Measurements from ENCODE around the gene COL2A1. TPM values are rescaled to one million over a fixed set of nuclear protein-coding genes. Genes with fewer than 3 reads are reported as not detected.

COL2A1 gene
- polyA plus RNA-seq, 3 donors: 30.9 to 43.8 (median 34.9) TPM

DNA sequence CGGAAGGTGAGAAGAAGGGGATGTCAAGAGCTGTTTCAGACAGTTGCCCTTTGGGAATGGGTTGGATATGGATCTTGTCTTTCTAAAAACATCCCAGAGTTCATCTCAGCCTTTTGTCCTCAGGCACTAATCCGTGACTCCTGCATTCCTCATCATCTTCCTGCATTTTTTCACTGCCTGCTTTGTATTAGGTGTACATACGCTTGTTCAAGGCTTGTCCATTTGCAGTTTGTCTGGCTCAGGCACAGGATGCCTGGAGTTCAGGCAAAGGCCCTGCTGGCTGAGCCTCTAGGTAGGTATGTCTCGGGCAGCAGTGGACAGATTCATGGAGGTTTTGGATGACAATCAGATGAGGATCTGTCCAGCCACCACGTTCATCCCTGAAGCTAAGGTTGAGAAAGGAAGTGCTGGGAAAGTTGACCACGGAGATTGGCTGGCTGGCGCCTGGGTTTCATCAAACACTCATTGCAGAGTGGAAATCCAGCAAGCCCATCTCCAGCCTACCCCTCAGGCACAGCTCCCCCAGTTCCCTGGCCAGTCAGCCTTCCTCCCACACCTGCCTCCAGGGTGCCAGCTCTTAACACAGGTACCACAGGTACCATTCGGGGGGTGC, 53.3 kb downstream of the COL2A1 start:
- DNase-seq (ENCODE audit: low read depth in 3 of 3, low spot score in 2 of 3): no peak

DNA sequence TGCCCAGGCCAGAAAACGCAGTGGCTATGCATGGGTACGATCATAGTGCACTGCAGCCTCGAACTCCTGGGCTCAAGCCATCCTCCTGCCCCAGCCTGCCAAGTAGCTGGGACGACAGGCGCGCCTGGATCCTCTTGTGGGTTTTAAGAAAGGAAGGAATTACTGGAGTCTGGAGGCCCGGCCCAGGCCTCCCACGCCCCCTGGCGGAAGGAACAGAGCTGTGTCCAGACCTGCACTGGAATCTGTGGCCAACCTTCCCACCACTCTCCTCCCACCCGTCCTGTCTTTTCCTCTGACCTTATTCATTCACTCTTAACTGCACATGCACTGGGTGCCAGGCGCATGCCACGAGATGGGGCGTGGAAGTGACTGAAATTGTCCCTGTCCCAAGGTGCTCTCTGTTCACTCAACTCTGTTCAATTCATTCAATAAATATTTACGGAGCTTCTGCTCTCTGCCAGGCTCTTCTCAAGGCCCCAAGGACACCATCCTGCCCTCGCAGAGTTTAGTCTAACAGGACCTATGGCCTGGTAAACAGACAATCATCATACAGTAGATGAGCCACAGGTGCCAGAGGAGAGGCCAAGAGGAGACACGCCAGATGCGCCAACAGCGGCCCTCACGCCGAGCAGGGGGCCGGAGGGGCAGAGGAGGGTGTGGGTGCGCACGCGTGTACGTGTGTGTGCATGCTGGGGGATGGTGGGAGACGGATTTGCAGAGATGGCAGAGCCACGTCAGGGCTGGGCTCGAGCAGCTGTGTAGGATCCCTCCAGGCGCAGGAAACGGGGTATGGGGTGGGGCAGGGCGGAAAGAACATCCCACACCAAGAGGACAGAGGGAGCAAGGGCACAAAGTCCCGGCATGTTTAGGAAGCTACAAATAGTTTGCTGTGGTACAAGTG, 54.6 kb downstream of the COL2A1 start:
- no peak for DNase-seq (ENCODE audit: low read depth in 3 of 3, low spot score in 2 of 3)

DNA sequence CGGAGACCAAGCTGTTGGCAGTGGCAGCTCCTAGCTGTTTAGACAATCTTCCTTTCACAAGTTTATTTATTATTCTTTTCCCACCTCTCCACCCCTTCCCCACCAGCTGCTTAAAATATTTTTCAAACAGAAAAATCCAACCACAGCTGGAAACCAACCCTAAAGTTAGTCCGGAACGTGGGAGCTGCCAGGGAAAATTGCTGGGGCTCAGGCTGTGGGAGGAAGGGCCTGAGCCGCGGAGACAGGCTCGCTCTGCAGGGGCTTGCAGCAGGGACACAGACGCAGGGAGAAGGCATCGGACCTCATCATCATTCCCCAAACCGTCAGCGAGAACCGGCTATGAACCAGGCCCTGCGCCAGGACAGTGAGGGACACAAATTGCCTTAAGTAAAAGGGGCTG, 56.9 kb downstream of the COL2A1 start:
- DNase-seq (ENCODE audit: low read depth in 3 of 3, low spot score in 2 of 3): no peak

DNA sequence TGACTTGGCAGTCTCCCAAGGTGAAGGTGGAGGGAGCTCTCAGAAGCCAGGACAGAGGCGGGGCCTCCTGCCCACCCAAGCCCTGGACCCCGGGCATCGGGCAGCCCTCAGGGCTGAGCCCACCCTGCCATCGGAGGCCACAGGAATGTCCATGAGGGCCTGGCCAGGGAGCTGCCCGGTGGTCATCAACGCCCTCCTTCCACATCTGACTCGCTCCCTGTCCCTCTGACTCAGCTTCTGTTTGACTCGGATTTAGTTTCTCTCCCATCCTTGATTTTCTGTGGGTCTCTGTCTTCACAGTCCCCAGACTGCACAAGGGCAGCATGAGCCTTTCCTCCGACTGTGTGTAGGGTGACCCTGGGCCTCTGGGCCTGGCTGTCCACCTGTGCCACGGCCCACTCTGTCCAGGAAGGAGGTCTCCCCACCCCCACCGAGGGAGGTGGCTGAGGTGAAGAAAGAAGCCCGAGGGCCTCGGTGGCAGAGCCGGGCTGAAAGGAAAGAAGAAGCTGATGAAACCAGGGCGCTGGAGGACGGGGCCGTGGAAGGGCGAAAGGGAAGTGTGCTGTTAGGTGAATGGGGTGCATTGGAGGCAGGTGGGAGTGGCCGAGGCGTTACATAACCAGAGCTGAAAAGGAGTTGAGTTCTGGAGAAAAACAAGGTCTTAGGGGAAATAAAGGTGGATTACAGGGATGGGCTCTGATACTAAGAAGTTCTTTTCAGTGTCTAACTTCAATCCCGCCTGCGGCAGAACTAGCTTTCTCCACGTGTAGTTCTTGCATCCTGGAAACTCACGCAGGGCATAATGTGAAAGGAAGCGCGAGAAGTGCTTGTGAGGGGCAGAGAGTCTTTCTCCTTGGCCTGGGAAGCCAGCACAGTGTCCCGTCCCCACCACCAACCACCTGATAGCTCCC, 57.6 kb downstream of the COL2A1 start:
- no peak for DNase-seq (ENCODE audit: low read depth in 3 of 3, low spot score in 2 of 3)

DNA sequence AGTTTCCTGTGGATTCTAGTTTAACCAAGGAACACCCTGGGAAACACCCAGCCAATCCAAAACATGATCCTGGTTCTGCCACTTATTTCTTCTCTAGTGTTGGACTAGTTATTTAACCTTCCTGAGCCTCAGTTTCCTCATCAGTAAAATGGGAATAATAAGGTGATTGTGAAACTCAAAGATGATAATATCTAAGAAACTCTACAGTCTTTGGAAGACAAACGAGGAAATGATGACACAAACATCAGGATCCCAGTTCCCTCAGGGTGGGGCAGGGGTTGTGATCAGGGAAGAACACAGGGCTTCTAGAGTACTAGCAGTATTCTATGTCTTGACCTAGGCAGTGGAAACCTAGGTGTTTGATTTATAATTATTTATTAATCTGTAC, 58.9 kb downstream of the COL2A1 start:
- no peak for DNase-seq (ENCODE audit: low read depth in 3 of 3, low spot score in 2 of 3)

DNA sequence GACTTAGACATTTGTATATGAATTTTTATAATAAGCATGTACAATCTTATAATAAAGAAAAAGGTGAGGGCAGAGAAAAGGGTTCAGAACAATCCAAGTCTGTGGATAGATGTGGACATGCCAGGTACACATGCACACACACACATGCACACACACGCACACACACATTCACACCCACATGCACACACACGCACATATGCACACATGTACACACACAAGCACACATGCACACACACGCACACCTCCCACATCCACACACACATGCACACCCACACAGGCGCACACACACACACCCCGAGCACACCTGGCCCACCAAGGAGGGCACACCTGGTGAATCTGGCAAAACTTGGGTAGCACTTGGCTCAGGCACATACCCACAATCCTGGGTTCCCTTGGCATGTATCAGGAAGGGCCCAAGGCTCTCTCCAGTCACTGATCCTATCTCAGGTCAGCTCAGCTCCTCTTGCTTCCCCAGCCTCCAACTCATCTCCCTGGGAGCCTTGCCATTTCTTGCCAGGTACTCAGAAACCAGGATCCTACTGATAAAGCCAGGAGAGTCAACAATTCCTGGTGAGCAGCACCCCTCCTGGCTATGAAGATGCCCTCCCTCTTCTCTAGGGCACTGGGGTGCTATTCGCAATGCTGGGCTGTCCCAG, 59.5 kb downstream of the COL2A1 start:
- DNase-seq (ENCODE audit: low read depth in 3 of 3, low spot score in 2 of 3): no peak

DNA sequence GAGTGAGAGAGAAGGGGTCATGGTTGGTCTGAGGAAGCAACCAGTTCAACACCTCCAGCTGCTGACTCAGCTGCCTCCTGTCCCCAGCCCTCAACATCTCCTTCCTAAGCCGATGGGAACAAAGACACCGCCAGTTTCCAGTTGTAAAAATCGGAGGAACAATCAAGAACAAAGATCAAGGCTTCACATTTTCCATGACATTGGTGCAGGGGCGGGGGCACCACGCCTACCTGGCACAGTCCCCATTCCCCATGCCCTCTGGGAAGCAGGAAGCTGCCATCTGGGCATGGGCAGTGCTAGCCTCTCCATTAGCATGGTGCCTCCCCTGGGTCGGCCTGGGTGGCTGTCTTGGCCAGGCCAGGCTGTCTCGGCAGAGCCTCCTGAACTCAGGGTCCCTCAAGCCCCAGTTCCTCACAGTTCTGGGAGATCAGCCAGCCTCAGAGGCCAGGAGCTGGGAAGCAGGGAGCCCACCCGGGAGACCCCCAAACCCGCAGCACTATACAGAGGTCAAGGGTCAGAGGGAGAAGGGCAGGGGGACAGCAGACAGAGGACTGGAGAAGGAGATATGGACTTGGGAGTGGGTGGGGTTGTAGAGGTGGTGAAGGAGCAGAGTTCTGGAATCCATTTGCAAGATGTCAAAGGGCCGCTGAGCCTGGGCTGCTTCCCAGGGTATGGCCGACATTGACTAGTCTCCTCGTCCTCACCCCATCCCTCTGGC, 60.5 kb downstream of the COL2A1 start:
- DNase-seq (ENCODE audit: low read depth in 3 of 3, low spot score in 2 of 3): no peak

DNA sequence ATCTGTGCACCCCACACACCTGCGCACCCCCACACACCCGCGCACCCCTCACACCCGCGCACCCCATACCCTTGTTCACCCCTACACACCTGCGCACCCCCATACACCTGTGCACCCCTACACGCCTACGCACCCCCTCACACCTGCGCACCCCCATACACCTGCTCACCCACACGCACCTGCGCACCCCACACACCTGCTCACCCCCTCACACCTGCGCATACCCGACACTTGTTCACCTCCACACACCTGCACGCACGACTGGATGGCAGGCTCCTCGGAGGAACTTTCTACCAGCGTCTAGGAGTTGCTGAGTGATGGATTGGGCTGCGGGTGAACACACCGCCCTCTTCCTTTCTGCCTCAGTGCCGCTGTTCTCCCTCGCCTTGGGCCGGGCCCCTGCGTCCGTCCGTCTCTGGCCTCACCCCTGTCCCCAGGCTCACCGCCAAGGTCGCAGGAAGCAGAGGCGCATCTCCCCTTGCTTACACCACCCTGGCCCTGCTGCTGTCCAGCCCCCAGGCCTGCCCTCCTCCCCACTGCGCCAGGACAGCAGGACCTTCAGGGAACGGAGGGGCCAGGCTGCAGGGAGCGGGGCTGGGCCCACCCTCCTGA, 61.6 kb downstream of the COL2A1 start:
- DNase-seq (ENCODE audit: low read depth in 3 of 3, low spot score in 2 of 3): no peak

DNA sequence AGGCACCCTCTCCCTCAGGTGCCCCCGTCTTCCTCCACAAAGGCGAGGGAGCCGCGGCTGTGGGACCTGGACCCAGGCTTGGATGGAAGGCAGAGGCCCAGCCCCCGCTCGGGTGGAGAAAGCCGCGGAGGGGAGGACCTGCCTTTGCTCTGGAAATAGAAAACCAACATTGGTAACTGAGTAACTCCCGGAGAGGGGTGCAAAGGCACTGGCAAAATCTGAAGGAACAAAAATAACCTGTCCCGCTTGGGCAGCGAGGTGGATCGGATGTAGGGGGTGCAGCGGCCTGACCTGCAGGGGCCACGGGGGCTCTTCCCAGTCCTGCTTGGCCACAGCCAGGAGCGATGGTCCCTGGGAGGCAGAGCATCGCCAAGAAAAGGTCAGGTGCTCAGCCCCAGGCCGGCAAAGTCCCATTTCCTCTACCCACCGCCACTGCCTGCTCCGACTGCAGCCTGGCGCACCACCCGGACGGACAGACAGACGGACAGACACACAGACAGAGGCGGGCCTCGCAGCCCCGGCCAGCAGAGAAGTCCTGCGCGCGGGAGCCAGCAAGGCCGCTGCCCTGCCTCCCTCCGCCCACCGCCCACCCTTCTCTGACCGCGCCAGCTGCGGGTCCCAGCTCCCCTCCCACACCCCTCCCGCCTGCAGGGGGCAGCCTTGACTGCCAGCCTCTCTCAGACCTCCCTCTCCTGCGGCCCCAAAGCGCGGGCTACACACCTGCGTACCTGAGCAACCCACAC, 62.2 kb downstream of the COL2A1 start:
- no peak for DNase-seq (ENCODE audit: low read depth in 3 of 3, low spot score in 2 of 3)

DNA sequence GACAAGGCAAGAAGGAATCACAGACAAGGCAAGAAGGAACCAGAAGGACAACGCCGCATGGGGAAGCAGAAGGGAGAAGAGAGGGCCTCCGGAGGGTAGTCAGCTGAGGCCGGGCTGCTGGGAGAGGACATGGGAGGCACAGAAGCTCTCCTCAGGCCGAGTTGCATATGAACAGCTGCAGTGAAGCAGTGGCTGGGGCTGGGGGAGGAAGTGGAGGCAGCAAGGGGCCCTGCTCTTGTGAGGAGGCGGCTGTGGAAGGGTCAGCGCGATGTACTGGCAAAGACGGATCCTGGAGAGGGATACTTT, 62.8 kb downstream of the COL2A1 start:
- DNase-seq (ENCODE audit: low read depth in 3 of 3, low spot score in 2 of 3): no peak

DNA sequence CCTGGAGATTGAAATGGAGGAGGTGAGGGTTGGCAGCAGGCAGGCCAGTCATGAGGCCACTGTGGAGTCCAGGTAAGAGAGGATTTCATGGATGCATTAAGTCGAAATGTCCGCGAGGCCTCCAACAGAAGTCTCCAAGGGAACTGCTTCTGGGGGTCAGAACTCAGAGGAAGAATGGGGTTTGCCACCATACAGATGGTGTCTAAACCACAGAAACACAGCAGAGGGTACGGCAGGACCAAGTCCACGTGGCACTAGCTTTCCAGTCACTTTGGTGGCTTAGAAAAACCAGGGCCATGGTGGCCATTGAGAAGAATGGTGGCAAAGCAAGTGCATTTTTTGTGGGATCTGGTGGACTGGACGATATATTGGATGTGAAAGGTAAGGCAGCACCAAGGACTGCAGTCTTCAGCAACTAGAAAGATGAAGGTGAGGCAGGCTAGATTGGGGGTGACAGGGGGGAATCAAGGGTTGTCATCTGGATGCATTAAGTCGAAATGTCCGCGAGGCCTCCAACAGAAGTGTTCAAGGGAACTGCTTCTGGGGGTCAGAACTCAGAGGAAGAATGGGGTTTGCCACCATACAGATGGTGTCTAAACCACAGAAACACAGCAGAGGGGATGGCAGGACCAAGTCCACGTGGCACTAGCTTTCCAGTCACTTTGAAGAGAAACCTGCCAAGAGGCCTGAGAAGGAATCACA, 63.4 kb downstream of the COL2A1 start:
- DNase-seq (ENCODE audit: low read depth in 3 of 3, low spot score in 2 of 3): no peak

DNA sequence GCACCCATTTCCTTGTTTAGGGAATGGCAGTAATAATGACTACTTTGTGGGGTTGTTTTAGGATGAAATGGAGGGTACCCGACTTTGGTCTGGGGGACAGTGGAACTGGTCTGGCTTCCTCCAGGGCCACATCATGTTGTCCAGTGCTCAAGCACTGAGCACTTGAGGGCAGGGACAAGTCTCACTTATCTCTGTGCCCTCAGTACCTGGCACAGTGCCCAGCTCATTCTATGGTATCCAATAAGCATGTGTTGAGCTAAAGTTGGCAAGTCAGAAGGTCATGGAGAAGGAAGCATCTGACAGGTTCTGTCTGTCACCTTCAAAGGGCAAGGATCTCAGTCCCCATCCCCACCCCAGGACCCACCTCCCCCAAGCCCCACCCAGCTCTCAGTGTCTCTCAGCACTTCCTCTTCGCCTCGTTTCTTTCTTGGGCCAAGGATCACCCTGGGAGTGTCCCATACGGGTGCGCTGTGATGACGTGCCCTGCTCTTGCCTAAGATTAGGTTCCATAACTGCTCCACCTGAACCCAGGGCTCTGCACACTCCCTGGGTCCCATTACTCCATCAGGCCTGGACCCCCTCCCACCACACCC, 65.2 kb downstream of the COL2A1 start:
- DNase-seq (ENCODE audit: low read depth in 3 of 3, low spot score in 2 of 3): no peak

DNA sequence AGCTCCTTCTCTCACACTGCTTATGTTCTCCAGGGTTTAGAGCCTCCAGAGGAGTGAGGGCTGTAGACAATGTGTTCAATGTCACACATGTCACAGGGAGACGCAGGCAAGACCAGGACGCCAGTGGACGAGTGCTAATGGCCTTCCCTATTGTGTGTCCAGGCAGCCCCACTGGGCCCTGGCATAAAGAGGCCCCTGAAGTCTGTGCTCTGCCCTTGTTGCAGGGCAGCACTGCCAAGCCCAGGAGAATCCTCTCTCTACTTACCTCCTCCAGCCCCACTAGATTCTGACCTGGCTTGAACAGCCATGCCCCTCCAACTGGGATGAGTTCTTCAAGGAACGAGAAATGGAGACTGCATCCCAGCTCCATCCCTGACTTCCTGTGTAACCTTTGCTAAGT, 65.7 kb downstream of the COL2A1 start:
- DNase-seq (ENCODE audit: low read depth in 3 of 3, low spot score in 2 of 3): no peak

DNA sequence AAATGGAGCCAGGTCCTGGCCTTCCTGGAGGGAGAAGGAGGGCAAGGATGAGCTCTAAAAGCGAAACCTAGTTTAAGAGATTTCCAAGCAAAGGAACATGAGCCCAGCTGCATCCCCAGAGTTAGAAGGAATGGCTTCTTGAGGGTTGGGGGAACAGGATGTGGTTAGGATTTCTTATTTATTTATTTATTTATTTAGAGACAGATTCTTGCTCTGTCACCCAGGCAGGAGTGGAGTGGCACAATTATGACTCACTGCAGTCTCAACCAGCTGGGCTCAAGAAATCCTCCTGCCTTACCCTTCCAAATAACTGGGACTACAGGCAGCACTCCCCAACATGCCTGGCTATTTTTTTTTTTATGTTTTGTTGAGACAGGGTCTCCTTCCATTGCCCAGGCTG, 66.2 kb downstream of the COL2A1 start:
- DNase-seq (ENCODE audit: low read depth in 3 of 3, low spot score in 2 of 3): no peak

DNA sequence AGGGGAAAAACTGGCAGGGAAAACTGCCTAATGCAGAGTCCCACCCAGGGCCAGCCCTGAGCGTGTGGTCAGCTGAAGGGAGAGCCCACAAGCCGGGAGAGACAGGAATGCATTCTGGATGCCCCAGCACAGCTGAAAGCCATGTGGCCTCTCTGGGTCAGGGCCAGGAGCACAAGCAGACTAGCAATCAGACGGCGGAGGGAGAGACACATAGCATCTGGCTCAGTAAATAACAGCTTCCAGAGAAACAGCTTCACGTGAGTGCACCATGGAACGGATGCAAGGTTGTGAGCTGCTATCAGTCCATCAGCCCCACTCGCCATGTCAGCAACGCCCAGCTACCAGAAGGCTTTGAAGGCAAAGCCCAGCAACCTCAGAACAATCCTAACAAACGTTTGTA, 69.1 kb downstream of the COL2A1 start:
- peak in 1 of 3 donors; percentile 21 for DNase-seq (ENCODE audit: low read depth in 3 of 3, low spot score in 2 of 3)

DNA sequence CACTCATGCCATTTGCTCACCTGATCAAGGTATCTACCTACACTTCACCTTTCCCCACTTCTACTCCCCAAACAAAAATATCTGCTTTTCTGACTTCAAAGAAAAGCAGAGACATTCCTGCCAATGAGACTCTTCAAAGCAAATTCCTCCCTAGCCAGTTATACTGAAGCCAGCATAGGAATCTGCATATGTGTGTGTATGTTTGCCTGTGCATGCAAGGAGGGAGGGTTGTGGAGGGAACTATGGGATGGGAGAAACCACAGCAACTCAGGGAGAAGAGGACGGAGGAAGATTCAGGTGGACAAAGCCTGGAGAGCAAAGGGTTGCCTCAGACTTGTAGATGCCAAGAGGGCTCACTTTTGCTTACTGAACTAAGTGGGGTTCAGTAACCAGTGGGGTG, 73.1 kb downstream of the COL2A1 start:
- DNase-seq (ENCODE audit: low read depth in 3 of 3, low spot score in 2 of 3): no peak

DNA sequence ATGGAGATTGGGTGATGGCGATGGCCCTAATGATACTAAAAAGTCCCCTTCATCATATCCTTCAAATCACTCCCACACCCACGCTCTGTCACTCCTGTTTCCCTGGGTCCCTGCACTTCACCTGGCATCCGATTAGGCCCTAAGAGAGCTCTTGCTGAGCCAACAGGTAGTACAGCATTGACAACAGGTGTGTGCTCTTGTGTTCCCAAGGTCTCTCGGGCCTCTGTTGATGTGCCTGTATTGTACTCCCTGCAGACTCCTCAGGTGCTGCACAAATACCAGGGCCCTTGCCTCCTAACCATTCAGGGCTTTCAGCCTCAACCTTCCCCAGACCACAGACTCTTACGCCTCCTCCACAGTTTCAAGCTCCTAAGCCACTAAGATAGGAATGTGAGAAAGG, 73.6 kb downstream of the COL2A1 start:
- DNase-seq (ENCODE audit: low read depth in 3 of 3, low spot score in 2 of 3): no peak

DNA sequence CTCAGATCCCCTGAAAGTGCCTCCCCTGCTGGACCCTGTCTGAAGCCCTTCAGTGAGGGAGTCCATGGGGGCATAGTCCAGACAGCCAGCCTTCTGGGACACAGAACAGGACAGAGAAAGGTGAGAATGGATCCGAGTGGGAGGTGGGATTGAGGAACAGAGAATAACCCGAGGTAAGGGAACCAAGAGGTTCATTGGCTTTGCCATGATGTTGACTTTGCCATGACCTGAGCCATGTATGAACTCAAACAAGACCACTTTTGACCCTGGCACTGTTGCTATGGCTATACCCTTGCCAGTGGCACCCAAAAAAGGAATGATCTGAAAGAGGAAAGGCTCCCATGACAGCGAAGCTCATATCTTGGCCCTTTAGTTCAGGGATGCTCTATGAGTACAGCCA, 76.9 kb downstream of the COL2A1 start:
- no peak for DNase-seq (ENCODE audit: low read depth in 3 of 3, low spot score in 2 of 3)
